ENCODE data around the gene OSBPL9. TPM values are rescaled to one million over a fixed set of nuclear protein-coding genes. Genes with fewer than 3 reads are reported as not detected.

OSBPL9 gene
- polyA plus RNA-seq, 1 donor (not counting 4 experiments of a cell fraction or from before 2014, with no cell fraction given) = 62.7 TPM

GRCh38 chr1:51780927-51781326, 164.0 kb downstream of the OSBPL9 start:
- Histone ChIP-seq H3K36me3 (ENCODE audit: control insufficient read depth in 2 of 2, extremely low read depth in 1 of 2, insufficient read depth in 2 of 2, low read length in 2 of 2) (peaks cover 4 to 11% of the 10 kb centered on the region in 2 experiments), H3K4me2 (ENCODE audit: control insufficient read depth, extremely low read depth, insufficient read depth, low read depth, low read length) (no peak overlapping the region), H2AFZ (ENCODE audit: control insufficient read depth, low read length) (no peak overlapping the region), H3K9me3 (ENCODE audit: control insufficient read depth, low read depth, low read length) (no peaks in the 10 kb centered on the region), H3K27ac (ENCODE audit: control insufficient read depth, insufficient read depth, low read length) (no peak overlapping the region), H3K4me3 (ENCODE audit: control insufficient read depth in 2 of 3, extremely low read depth in 1 of 3, insufficient read depth in 2 of 3, low read depth in 1 of 3, low read length in 3 of 3) (no peak overlapping the region), H3K27me3 (ENCODE audit: control insufficient read depth, extremely low read depth, insufficient read depth, low read length) (no peaks in the 10 kb centered on the region), H3K9me1 (ENCODE audit: control insufficient read depth, extremely low read depth, insufficient read depth, low read length) (no peaks in the 10 kb centered on the region), H4K20me1 (ENCODE audit: control insufficient read depth, extremely low read depth, insufficient read depth, low read length) (no peaks in the 10 kb centered on the region), H3K4me1 (ENCODE audit: control insufficient read depth, extremely low read depth, insufficient read depth, low read length) (no peaks in the 10 kb centered on the region), H3K9ac (ENCODE audit: control insufficient read depth, extremely low read depth, insufficient read depth, low read length) (no peak overlapping the region), H3K79me2 (ENCODE audit: control insufficient read depth, insufficient read depth, low read length) (no peaks in the 10 kb centered on the region)
- dilution Hi-C loops (cut with MboI; ENCODE audit: extremely low pct_ligation_motif_present, low sequenced_read_pairs) = no loop called here
- DNase-seq (ENCODE audit: low read depth, low spot score) (no peak), FAIRE-seq (no peak)
- no peak for TF ChIP-seq EZH2 (IDR thresholded peaks at IDR 0.05; ENCODE audit: low read length)
- no peak for TF ChIP-seq CTCF (optimal IDR thresholded peaks at IDR 0.05 in 1 of 3, IDR thresholded peaks at IDR 0.05 in 1 of 3, conservative IDR thresholded peaks at IDR 0.05 in 1 of 3; ENCODE audit: extremely low read depth in 1 of 3, insufficient read depth in 2 of 3, low read length in 3 of 3)

- DNase-seq (ENCODE audit: low read depth, low spot score) (no peak), FAIRE-seq (no peak)
- H3K79me2 ChIP-seq (ENCODE audit: control insufficient read depth, insufficient read depth, low read length) = no peaks in the 10 kb centered on the region
- H3K27me3 ChIP-seq (ENCODE audit: control insufficient read depth, extremely low read depth, insufficient read depth, low read length) = no peaks in the 10 kb centered on the region
- no peak overlapping the region for H3K27ac ChIP-seq (ENCODE audit: control insufficient read depth, insufficient read depth, low read length)
- no peak overlapping the region for H2AFZ ChIP-seq (ENCODE audit: control insufficient read depth, low read length)
- H3K36me3 ChIP-seq (ENCODE audit: control insufficient read depth in 2 of 2, extremely low read depth in 1 of 2, insufficient read depth in 2 of 2, low read length in 2 of 2) = peaks cover 22% of the 10 kb centered on the region in 2 experiments
- H3K4me1 ChIP-seq (ENCODE audit: control insufficient read depth, extremely low read depth, insufficient read depth, low read length) = no peaks in the 10 kb centered on the region
- H3K4me3 ChIP-seq (ENCODE audit: control insufficient read depth in 2 of 3, extremely low read depth in 1 of 3, insufficient read depth in 2 of 3, low read depth in 1 of 3, low read length in 3 of 3) = no peak overlapping the region
- H3K9me1 ChIP-seq (ENCODE audit: control insufficient read depth, extremely low read depth, insufficient read depth, low read length) = no peaks in the 10 kb centered on the region
- no peaks in the 10 kb centered on the region for H3K9me3 ChIP-seq (ENCODE audit: control insufficient read depth, low read depth, low read length)
- dilution Hi-C loops (cut with MboI; ENCODE audit: extremely low pct_ligation_motif_present, low sequenced_read_pairs) = no loop called here
- H3K4me2 ChIP-seq (ENCODE audit: control insufficient read depth, extremely low read depth, insufficient read depth, low read depth, low read length) = no peak overlapping the region
- H3K9ac ChIP-seq (ENCODE audit: control insufficient read depth, extremely low read depth, insufficient read depth, low read length) = no peak overlapping the region
- TF ChIP-seq CTCF (optimal IDR thresholded peaks at IDR 0.05 in 1 of 3, IDR thresholded peaks at IDR 0.05 in 1 of 3, conservative IDR thresholded peaks at IDR 0.05 in 1 of 3; ENCODE audit: extremely low read depth in 1 of 3, insufficient read depth in 2 of 3, low read length in 3 of 3) (no peak), EZH2 (IDR thresholded peaks at IDR 0.05; ENCODE audit: low read length) (no peak)
- H4K20me1 ChIP-seq (ENCODE audit: control insufficient read depth, extremely low read depth, insufficient read depth, low read length) = no peaks in the 10 kb centered on the region
Measured at GRCh38 chr1:51784997-51785421, 168.1 kb downstream of the OSBPL9 start.

Measured in keratinocyte (primary cell).